ENCODE measurements around the gene ARHGAP29. TPM values are rescaled to one million over a fixed set of nuclear protein-coding genes. Genes with fewer than 3 reads are reported as not detected.
A peak's percentile ranks its signal among the peaks of the same experiment; 100 is the strongest.

ARHGAP29 gene
- total and polyA plus RNA-seq, 2 experiments from 2014 or later, result 114 to 152 TPM

GRCh38 chr1:94231746-94232145, 5.6 kb downstream of the ARHGAP29 start:
- WGBS, 2 experiments (ENCODE audit: low coverage in 1 of 2, low lambda C conversion rate in 2 of 2, missing lambda C conversion rate in 2 of 2), result 97 to 100% methylated on average over 1 of the region's 1 CpG
- H3K27ac ChIP-seq, result peak overlapping the region; percentile 4; the same call in 1 of the 2 replicates
- in situ Hi-C loops (cut with MboI), result no loop called here

DNA sequence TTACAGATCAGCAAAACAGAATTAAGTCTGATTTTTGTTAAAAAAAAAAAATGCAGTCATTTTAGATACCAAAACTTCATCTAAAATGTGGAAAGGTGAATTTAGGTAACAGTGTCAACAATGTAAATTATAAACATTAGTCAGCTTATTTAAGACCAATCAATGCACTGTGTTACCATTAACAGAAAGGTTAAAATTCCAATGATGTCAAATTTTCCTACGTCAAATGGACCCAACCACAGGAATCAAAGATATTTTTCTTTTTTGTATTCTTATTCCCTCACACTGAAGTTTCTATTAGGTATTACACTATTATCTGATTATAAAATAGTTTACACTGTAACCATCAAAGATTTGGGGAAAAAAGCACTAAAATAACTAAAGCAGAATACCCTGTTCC, 6.5 kb downstream of the ARHGAP29 start:
- H3K9me3 ChIP-seq (ENCODE audit: low read depth), result no peaks in the 10 kb centered on the region
- H3F3A ChIP-seq (ENCODE audit: insufficient read depth), result peaks cover 72% of the 10 kb centered on the region
- no peak for TF ChIP-seq EZH2 (IDR thresholded peaks at IDR 0.05; ENCODE audit: insufficient read depth, poor library complexity, severe bottlenecking)
- no peak for TF ChIP-seq EZH2phosphoT487 (IDR thresholded peaks at IDR 0.05; ENCODE audit: insufficient read depth, low read depth)
- WGBS, 2 experiments (ENCODE audit: low coverage in 1 of 2, low lambda C conversion rate in 2 of 2, missing lambda C conversion rate in 2 of 2), result 94 to 95% methylated on average over 1 of the region's 1 CpG
- peak overlapping the region; percentile 10 for H3K9ac ChIP-seq
- peaks cover 100% of the 10 kb centered on the region for H3K79me2 ChIP-seq (ENCODE audit: insufficient read depth)
- H3K4me3 ChIP-seq, result peak overlapping the region; percentile 38
- 0 out of 2 replicates have a peak, but pooled peaks cover 11% of the 10 kb centered on the region for H3K36me3 ChIP-seq (ENCODE audit: low read depth)
- peaks cover 87% of the 10 kb centered on the region for H3K4me1 ChIP-seq (ENCODE audit: insufficient read depth)
- H3K27ac ChIP-seq, result peak overlapping the region; percentile 16; the same call in 1 of the 2 replicates
- H3K27me3 ChIP-seq (replicated peaks; ENCODE audit: insufficient read depth), result no peaks in the 10 kb centered on the region
- no peak for DNase-seq
- no peaks in the 10 kb centered on the region for H3K9me2 ChIP-seq (ENCODE audit: insufficient read depth)
- H4K20me1 ChIP-seq (ENCODE audit: insufficient read depth), result peaks cover 16% of the 10 kb centered on the region; the same call in 1 of the 2 replicates
- in situ Hi-C loops (cut with MboI), result no loop called here
- H2AFZ ChIP-seq, result no peak overlapping the region
- H3K4me2 ChIP-seq (ENCODE audit: unreplicated experiment), result peak overlapping the region; percentile 97

More at GRCh38 chr1:94231746-94232145, 5.6 kb downstream of the ARHGAP29 start:
- Histone ChIP-seq H3K27me3 (replicated peaks; ENCODE audit: insufficient read depth) (no peaks in the 10 kb centered on the region), H3K4me2 (ENCODE audit: unreplicated experiment) (peak overlapping the region; percentile 97), H3K36me3 (ENCODE audit: low read depth) (0 out of 2 replicates have a peak, but pooled peaks cover 11% of the 10 kb centered on the region), H3K4me3 (peak overlapping the region; percentile 38), H2AFZ (no peak overlapping the region), H3K9me2 (ENCODE audit: insufficient read depth) (no peaks in the 10 kb centered on the region), H3K4me1 (ENCODE audit: insufficient read depth) (peaks cover 78% of the 10 kb centered on the region), H3K79me2 (ENCODE audit: insufficient read depth) (peaks cover 100% of the 10 kb centered on the region), H4K20me1 (ENCODE audit: insufficient read depth) (peaks cover 11% of the 10 kb centered on the region; the same call in 1 of the 2 replicates), H3K9ac (peak overlapping the region; percentile 10), H3F3A (ENCODE audit: insufficient read depth) (peaks cover 72% of the 10 kb centered on the region), H3K9me3 (ENCODE audit: low read depth) (no peaks in the 10 kb centered on the region)
- TF ChIP-seq EZH2phosphoT487 (IDR thresholded peaks at IDR 0.05; ENCODE audit: insufficient read depth, low read depth), result no peak
- no peak for TF ChIP-seq EZH2 (IDR thresholded peaks at IDR 0.05; ENCODE audit: insufficient read depth, poor library complexity, severe bottlenecking)
- DNase-seq, result no peak

DNA sequence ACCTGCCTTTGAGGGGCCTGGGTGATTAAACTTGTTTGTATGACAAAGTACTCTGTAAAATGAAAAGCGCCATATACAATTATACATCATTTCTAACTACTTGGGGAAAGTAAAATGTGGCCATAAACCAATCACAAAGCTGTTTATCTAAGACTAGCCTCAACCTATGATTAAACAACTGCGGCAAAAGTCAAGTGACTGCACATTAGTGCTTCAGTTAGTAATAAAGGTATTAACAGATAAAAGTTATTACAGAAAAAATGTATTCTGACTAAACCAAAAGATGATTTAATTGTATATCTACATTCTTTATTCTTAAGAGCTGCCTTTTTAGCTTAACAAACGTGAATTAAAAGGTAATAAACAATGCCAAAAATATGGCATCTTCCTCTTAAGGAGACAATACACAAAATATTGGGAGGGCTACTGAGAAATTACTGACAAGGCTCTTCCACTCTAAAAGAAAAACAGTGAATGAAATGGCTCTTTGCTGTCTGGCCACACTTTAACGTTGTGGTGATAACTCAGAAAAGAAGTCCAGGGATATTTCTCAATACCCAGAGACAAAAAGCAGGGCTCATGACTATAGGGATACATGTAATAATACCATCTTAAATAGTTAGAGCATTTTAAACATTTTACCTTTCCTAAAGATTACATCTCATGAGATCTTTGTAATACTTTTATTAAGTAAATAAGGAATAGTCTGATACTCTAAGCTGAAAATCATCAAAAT, 8.6 kb downstream of the ARHGAP29 start:
- H3K4me3 ChIP-seq, result peak overlapping the region; percentile 21
- peak overlapping the region; percentile 14; the same call in 1 of the 2 replicates for H3K9ac ChIP-seq
- TF ChIP-seq EZH2 (IDR thresholded peaks at IDR 0.05; ENCODE audit: insufficient read depth, poor library complexity, severe bottlenecking) (no peak), EZH2phosphoT487 (IDR thresholded peaks at IDR 0.05; ENCODE audit: insufficient read depth, low read depth) (no peak)
- DNase-seq, result peak; percentile 59
- H3K36me3 ChIP-seq (ENCODE audit: low read depth), result peaks cover 25% of the 10 kb centered on the region; the same call in 1 of the 2 replicates
- peak overlapping the region; percentile 7; the same call in 1 of the 2 replicates for H3K27ac ChIP-seq
- H3K9me3 ChIP-seq (ENCODE audit: low read depth), result no peaks in the 10 kb centered on the region
- H3K27me3 ChIP-seq (replicated peaks; ENCODE audit: insufficient read depth), result no peaks in the 10 kb centered on the region
- no peak overlapping the region for H2AFZ ChIP-seq
- no peaks in the 10 kb centered on the region for H3K9me2 ChIP-seq (ENCODE audit: insufficient read depth)
- peaks cover 100% of the 10 kb centered on the region for H3K79me2 ChIP-seq (ENCODE audit: insufficient read depth)
- peaks cover 63% of the 10 kb centered on the region for H3F3A ChIP-seq (ENCODE audit: insufficient read depth)
- in situ Hi-C loops (cut with MboI), result no loop called here
- 64 to 67% methylated on average over 4 of the region's 4 CpGs for WGBS, 2 experiments (ENCODE audit: low coverage in 1 of 2, low lambda C conversion rate in 2 of 2, missing lambda C conversion rate in 2 of 2)
- H3K4me2 ChIP-seq (ENCODE audit: unreplicated experiment), result peak overlapping the region; percentile 97
- peaks cover 11% of the 10 kb centered on the region; the same call in 1 of the 2 replicates for H4K20me1 ChIP-seq (ENCODE audit: insufficient read depth)
- peaks cover 89% of the 10 kb centered on the region for H3K4me1 ChIP-seq (ENCODE audit: insufficient read depth)

DNA sequence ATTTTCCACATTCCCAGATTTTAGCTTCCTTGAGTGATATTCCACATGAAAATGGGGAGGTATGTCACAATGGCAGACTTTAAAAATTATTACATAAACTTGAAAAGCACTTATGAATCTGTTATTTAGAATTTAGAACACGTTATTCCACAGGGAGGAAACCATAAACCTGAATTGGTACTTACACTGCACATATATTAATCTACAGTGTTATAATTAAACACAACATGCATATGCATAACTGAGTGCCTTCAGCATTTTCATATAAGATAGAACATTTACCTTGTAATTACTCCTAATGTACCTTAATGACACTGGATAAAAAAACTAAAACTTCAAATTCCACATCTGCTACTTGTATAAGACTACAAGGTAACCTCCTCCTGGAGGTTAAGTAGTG, 9.8 kb downstream of the ARHGAP29 start:
- H3K27me3 ChIP-seq (replicated peaks; ENCODE audit: insufficient read depth), result no peaks in the 10 kb centered on the region
- WGBS, 2 experiments (ENCODE audit: low coverage in 1 of 2, low lambda C conversion rate in 2 of 2, missing lambda C conversion rate in 2 of 2), result 95 to 97% methylated on average over 1 of the region's 1 CpG
- H4K20me1 ChIP-seq (ENCODE audit: insufficient read depth), result peaks cover 9% of the 10 kb centered on the region; the same call in 1 of the 2 replicates
- peaks cover 55% of the 10 kb centered on the region for H3F3A ChIP-seq (ENCODE audit: insufficient read depth)
- H3K4me1 ChIP-seq (ENCODE audit: insufficient read depth), result peaks cover 81% of the 10 kb centered on the region
- in situ Hi-C loops (cut with MboI), result no loop called here
- no peak for DNase-seq
- peak overlapping the region; percentile 38 for H3K4me2 ChIP-seq (ENCODE audit: unreplicated experiment)
- H3K9me2 ChIP-seq (ENCODE audit: insufficient read depth), result no peaks in the 10 kb centered on the region
- no peak overlapping the region for H3K27ac ChIP-seq
- H3K9ac ChIP-seq, result no peak overlapping the region
- H3K79me2 ChIP-seq (ENCODE audit: insufficient read depth), result peaks cover 100% of the 10 kb centered on the region
- TF ChIP-seq EZH2phosphoT487 (IDR thresholded peaks at IDR 0.05; ENCODE audit: insufficient read depth, low read depth), result no peak
- no peak for TF ChIP-seq EZH2 (IDR thresholded peaks at IDR 0.05; ENCODE audit: insufficient read depth, poor library complexity, severe bottlenecking)
- no peak overlapping the region for H3K4me3 ChIP-seq
- H2AFZ ChIP-seq, result no peak overlapping the region
- no peaks in the 10 kb centered on the region for H3K9me3 ChIP-seq (ENCODE audit: low read depth)
- H3K36me3 ChIP-seq (ENCODE audit: low read depth), result peaks cover 28% of the 10 kb centered on the region
